Measurements from ENCODE around the gene CNN2. TPM values are rescaled to one million over a fixed set of nuclear protein-coding genes. Genes with fewer than 3 reads are reported as not detected.
A peak's percentile ranks its signal among the peaks of the same experiment; 100 is the strongest.

CNN2 gene
- polyA plus RNA-seq, 3 donors: 69.9 to 213 (median 144) TPM

DNA sequence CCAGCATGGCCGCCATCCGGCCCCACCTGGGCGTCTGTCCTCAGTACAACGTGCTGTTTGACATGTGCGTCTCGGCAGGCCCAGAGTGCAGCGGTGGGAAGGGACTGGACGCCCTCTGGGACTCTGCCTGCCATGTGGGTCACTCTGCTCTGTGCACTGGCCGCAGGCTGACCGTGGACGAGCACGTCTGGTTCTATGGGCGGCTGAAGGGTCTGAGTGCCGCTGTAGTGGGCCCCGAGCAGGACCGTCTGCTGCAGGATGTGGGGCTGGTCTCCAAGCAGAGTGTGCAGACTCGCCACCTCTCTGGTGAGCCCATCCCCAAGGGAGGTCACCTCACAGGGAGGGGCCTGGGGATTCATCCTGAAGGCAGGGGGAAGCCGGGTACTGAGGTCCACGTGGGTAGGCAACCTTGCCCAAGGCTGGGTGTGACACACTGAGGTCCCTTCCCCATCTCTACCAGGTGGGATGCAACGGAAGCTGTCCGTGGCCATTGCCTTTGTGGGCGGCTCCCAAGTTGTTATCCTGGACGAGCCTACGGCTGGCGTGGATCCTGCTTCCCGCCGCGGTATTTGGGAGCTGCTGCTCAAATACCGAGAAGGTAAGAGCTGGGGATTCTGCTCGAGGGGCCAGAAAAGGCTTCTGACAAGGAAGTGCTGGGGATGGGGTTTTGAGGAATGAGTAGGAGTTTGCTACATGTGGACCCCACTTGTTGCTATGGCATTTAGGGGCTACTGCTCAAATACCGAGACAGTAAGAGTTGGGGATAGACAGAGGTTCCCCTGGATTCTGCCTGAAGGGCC lies 24.8 kb downstream of the CNN2 start:
- no peaks in the 10 kb centered on the region for H3K79me2 ChIP-seq (ENCODE audit: insufficient read depth, low read length)
- no peak overlapping the region for H2AFZ ChIP-seq (ENCODE audit: insufficient read depth, low read depth, low read length, poor library complexity, severe bottlenecking)
- DNase-seq: no peak
- WGBS (ENCODE audit: insufficient coverage): 96% methylated on average over 27 of the region's 31 CpGs
- peaks cover 35 to 40% of the 10 kb centered on the region in 2 donors for H3K36me3 Mint-ChIP-seq
- H3K9me3 Mint-ChIP-seq: peaks cover under 1 to 10% (median 6%) of the 10 kb centered on the region in 7 donors
- peaks cover 39 to 67% of the 10 kb centered on the region in 2 donors for H3K36me3 ChIP-seq (replicated peaks in 1 of 2; ENCODE audit: control insufficient read depth in 1 of 2, insufficient read depth in 2 of 2, low read length in 2 of 2)
- TF ChIP-seq, protein P1, sequence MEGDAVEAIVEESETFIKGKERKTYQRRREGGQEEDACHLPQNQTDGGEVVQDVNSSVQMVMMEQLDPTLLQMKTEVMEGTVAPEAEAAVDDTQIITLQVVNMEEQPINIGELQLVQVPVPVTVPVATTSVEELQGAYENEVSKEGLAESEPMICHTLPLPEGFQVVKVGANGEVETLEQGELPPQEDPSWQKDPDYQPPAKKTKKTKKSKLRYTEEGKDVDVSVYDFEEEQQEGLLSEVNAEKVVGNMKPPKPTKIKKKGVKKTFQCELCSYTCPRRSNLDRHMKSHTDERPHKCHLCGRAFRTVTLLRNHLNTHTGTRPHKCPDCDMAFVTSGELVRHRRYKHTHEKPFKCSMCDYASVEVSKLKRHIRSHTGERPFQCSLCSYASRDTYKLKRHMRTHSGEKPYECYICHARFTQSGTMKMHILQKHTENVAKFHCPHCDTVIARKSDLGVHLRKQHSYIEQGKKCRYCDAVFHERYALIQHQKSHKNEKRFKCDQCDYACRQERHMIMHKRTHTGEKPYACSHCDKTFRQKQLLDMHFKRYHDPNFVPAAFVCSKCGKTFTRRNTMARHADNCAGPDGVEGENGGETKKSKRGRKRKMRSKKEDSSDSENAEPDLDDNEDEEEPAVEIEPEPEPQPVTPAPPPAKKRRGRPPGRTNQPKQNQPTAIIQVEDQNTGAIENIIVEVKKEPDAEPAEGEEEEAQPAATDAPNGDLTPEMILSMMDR (IDR thresholded peaks at IDR 0.05): no peak
- peaks cover 5 to 9% of the 10 kb centered on the region in 2 donors for H3K4me1 ChIP-seq (ENCODE audit: control insufficient read depth in 1 of 2, insufficient read depth in 2 of 2, low read length in 2 of 2)
- H3K9me3 ChIP-seq (replicated peaks in 1 of 2; ENCODE audit: control insufficient read depth in 1 of 2, insufficient read depth in 1 of 2, low read length in 2 of 2): peaks cover under 1% of the 10 kb centered on the region in 2 donors
- H3K4me3 ChIP-seq (replicated peaks in 1 of 3; ENCODE audit: low read depth in 2 of 3, low read length in 3 of 3): no peak overlapping the region
- H3K27ac ChIP-seq (ENCODE audit: low read depth in 1 of 2, low read length in 2 of 2): no peak overlapping the region
- peaks cover 0 to under 1% (median 0%) of the 10 kb centered on the region in 3 donors for H3K27me3 Mint-ChIP-seq (ENCODE audit: low read depth in 3 of 3)
- peaks cover 25% of the 10 kb centered on the region for H4K20me1 ChIP-seq (ENCODE audit: insufficient read depth, low read length)
- no peaks in the 10 kb centered on the region for H3K4me1 Mint-ChIP-seq
- no peak overlapping the region for H3K9ac ChIP-seq (ENCODE audit: insufficient read depth, low read length, poor library complexity, severe bottlenecking)
- peak overlapping the region in 2 of 7 donors; percentile 35 to 77 for H3K27ac Mint-ChIP-seq
- intact Hi-C loops (cut with micrococcal nuclease): no loop called here
- no peak overlapping the region for H3K4me3 Mint-ChIP-seq
- no peaks in the 10 kb centered on the region for H3K27me3 ChIP-seq (ENCODE audit: control insufficient read depth in 2 of 2, insufficient read depth in 2 of 2, low read length in 2 of 2)
- H3K4me2 ChIP-seq (replicated peaks; ENCODE audit: extremely low read depth, low read length, poor library complexity, severe bottlenecking): no peak overlapping the region

DNA sequence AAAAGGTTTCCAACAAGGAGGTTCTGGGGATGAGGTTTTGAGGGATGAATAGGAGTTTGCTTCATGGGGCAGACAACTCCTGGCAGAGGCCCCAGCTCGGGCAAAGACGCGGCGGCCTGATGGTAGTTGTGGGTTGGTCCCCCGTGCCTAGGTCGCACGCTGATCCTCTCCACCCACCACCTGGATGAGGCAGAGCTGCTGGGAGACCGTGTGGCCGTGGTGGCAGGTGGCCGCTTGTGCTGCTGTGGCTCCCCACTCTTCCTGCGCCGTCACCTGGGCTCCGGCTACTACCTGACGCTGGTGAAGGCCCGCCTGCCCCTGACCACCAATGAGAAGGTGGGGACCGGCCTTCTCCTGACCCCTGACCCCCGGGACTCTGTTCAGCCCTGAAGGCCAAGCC lies 25.4 kb downstream of the CNN2 start:
- Histone ChIP-seq H3K27me3 (ENCODE audit: control insufficient read depth in 2 of 2, insufficient read depth in 2 of 2, low read length in 2 of 2) (no peaks in the 10 kb centered on the region), H3K4me1 (ENCODE audit: control insufficient read depth in 1 of 2, insufficient read depth in 2 of 2, low read length in 2 of 2) (peaks cover 3 to 6% of the 10 kb centered on the region in 2 donors), H3K9me3 (replicated peaks in 1 of 2; ENCODE audit: control insufficient read depth in 1 of 2, insufficient read depth in 1 of 2, low read length in 2 of 2) (peaks cover 6 to 7% of the 10 kb centered on the region in 2 donors), H3K9ac (ENCODE audit: insufficient read depth, low read length, poor library complexity, severe bottlenecking) (no peak overlapping the region), H3K27ac (ENCODE audit: low read depth in 1 of 2, low read length in 2 of 2) (no peak overlapping the region), H3K36me3 (replicated peaks in 1 of 2; ENCODE audit: control insufficient read depth in 1 of 2, insufficient read depth in 2 of 2, low read length in 2 of 2) (peaks cover 39 to 67% of the 10 kb centered on the region in 2 donors), H3K4me2 (replicated peaks; ENCODE audit: extremely low read depth, low read length, poor library complexity, severe bottlenecking) (no peak overlapping the region), H3K4me3 (replicated peaks in 1 of 3; ENCODE audit: low read depth in 2 of 3, low read length in 3 of 3) (no peak overlapping the region), H3K79me2 (ENCODE audit: insufficient read depth, low read length) (no peaks in the 10 kb centered on the region), H2AFZ (ENCODE audit: insufficient read depth, low read depth, low read length, poor library complexity, severe bottlenecking) (no peak overlapping the region), H4K20me1 (ENCODE audit: insufficient read depth, low read length) (peaks cover 24% of the 10 kb centered on the region)
- TF ChIP-seq, protein P1 (IDR thresholded peaks at IDR 0.05): no peak
- no peak overlapping the region for H3K4me3 Mint-ChIP-seq
- no peak overlapping the region for H3K27ac Mint-ChIP-seq
- H3K4me1 Mint-ChIP-seq: no peaks in the 10 kb centered on the region
- peaks cover 41 to 46% of the 10 kb centered on the region in 2 donors for H3K36me3 Mint-ChIP-seq
- DNase-seq: no peak
- 85% methylated on average over 10 of the region's 17 CpGs for WGBS (ENCODE audit: insufficient coverage)
- intact Hi-C loops (cut with micrococcal nuclease): no loop called here
- peaks cover 0 to 5% (median 0%) of the 10 kb centered on the region in 3 donors for H3K27me3 Mint-ChIP-seq (ENCODE audit: low read depth in 3 of 3)
- peaks cover 6 to 16% (median 12%) of the 10 kb centered on the region in 7 donors for H3K9me3 Mint-ChIP-seq

Measured in CD14-positive monocyte (primary cell).